Neural cell (in vitro differentiated cells): Measurements from ENCODE around the gene SMIM21.

Experiments used
- CTCF ChIP-seq: fragments of 450-650 bp; IDR thresholded peaks from 2 replicates; pipeline ENCODE4 v1.5.1; 2014; ENCODE audit warnings: antibody characterized with exemption, mild to moderate bottlenecking, moderate library complexity; ENCODE audit not compliant: poor library complexity, severe bottlenecking
- EP300 ChIP-seq: fragments of 450-650 bp; conservative IDR thresholded peaks from 2 replicates; pipeline ENCODE4 v1.6.1; 2014; ENCODE audit warnings: antibody characterized with exemption, mild to moderate bottlenecking, moderate library complexity; ENCODE audit not compliant: poor library complexity, severe bottlenecking
- EZH2 ChIP-seq: fragments of 200-600, 300-800 bp; shearing (Covaris generic), sonication (generic); IDR thresholded peaks from 2 replicates; pipeline ENCODE4 v1.6.1; 2014; ENCODE audit warnings: antibody characterized with exemption, low read length, borderline replicate concordance, mild to moderate bottlenecking; ENCODE audit not compliant: insufficient read depth, poor library complexity, severe bottlenecking
- POLR2AphosphoS5 ChIP-seq: IDR thresholded peaks from 2 replicates; pipeline ENCODE4 v1.6.1; 2012
- RAD21 ChIP-seq: fragments of 450-650 bp; conservative IDR thresholded peaks from 2 replicates; pipeline ENCODE4 v1.6.1; 2014; ENCODE audit warnings: antibody characterized with exemption, mild to moderate bottlenecking, moderate library complexity
- REST ChIP-seq: IDR thresholded peaks from 2 replicates; pipeline ENCODE4 v1.6.1; 2012; ENCODE audit warnings: borderline replicate concordance

GRCh38 chr18:75365254-75365629, 62.3 kb downstream of the SMIM21 start:
- TF ChIP-seq CTCF (no peak), REST (no peak), POLR2AphosphoS5 (no peak), EZH2 (no peak), RAD21 (no peak), EP300 (no peak)
